IPS-11a (cell line): Measurements from ENCODE around the gene DRGX.

Experiments used
- H3K4me3 ChIP-seq: one replicate; pipeline ENCODE4 v1.5.1; 2013; ENCODE audit warnings: low read depth, low read length, control low read depth

DRGX gene

DNA sequence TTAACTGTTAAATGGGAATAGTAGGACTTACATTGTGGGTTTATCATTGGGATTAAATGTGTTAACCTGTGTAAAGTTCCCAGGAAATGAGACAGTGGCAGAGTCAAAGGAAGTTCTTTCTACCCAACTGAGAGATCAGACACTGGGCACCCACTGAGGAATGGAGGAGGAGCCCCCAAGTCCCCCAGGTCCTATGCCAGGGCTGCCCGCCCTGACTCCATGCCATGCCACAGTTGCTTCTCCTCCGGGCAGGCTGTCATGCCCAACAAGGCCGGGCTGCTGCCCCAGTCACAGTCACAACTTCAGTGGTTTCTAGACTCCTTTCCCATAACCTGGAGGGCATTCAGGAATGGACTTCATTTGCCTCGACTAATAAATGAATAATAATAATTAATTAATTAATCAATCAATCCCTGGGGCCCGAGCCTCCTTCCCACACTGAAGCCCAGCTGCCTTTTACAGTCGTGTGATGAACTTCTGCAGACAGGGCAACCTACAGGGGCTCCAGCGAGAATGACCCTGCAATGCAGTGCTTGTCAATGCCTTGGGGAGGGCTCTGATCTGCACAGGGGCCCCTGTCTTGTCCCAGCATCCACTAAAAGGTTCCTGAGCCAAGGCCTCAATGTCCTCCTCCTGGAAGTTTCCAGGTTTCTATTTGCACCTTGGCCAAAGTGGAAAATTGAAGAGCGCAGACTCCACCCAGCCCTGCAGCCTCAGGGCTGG is 32.4 kb downstream of the DRGX start:
- no peak overlapping the region for H3K4me3 ChIP-seq

DNA sequence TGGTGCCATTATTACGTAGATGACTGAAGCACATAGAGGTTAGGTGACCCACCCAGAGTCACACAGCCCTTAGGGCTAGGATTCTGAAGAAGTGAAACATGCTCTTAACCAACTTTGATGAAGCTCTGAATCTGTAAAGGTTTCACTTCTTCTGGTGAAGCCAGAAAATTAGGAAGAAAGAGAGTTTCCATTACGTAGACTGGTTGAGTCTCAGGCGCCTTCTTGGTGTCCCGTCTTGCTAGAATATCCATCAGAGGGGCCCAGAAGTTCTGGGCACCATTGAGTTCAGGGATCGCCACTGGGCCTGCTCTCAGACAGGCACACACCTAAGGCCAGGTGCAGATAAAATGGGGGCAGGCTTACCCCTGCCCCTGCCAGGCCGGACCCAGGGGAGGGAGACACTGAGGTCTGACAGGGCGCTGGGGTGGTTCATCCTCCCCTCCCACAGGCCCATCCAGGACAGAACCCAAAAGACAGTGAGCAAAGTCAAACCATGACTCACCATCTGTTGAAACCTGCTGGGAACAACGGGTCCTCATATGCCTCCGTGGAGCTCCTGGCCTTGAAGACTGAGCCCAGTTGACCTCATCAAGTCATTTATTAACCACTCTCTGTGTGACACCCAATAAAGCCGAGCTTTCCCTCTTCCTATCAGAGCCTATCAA is 33.2 kb downstream of the DRGX start:
- H3K4me3 ChIP-seq = no peak overlapping the region

DNA sequence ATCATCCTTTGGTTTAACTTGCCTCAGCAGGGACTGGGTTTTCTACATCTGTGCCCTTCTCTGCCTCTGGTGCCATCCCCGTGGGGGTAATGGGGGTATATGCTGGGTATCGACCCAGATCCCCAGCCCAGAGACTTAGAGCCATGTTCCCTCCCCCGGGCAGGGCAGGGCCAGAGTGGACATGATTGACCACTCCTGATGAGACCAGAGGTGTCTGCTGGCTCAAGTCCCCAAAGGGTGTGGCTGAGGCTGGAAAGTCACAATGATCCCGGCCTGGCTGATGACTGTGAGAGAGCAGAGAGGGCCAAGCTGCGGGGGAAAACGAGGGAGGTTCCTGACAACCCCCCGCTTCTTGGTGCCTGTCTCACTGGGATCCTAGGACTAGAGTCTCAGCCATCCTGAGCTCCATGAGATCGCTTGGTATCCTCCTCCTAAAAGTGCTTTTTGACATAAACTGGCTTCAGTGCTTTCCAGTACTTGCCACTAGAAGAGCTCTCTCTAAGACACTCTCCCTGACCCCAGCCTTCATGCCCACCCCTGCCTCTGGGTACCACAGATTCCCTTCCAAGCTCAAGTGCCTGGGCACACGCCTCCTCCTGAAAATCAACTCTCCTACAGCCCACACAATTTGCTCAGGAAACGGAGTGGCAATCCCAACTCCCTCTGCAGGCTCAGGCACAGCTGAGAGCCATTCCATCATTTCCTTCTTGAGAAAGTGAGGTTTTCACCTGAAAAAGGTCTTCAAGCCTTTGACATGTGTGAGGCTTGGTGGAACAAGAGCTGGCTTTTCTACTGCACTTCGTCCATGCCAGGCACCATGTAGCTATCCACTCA is 33.9 kb downstream of the DRGX start:
- H3K4me3 ChIP-seq = no peak overlapping the region

DNA sequence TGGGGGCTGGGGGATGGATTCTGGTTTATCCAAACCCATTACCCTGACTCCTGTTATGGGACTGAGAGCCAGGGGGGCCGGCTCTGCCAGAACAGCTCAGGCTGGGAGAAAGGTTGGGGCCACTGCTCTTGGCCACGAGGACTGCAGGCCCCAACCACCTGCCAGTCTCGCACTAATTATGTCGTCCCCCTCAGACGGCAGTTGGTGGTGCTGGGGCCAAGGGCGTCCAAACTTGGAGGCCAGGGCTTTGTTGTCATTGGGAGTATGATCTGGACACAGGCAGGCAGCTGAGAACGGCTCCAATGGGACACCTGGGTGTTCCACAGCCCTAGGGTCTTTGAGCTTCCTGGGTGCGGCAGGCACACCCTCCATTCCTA is 34.7 kb downstream of the DRGX start:
- H3K4me3 ChIP-seq = no peak overlapping the region

DNA sequence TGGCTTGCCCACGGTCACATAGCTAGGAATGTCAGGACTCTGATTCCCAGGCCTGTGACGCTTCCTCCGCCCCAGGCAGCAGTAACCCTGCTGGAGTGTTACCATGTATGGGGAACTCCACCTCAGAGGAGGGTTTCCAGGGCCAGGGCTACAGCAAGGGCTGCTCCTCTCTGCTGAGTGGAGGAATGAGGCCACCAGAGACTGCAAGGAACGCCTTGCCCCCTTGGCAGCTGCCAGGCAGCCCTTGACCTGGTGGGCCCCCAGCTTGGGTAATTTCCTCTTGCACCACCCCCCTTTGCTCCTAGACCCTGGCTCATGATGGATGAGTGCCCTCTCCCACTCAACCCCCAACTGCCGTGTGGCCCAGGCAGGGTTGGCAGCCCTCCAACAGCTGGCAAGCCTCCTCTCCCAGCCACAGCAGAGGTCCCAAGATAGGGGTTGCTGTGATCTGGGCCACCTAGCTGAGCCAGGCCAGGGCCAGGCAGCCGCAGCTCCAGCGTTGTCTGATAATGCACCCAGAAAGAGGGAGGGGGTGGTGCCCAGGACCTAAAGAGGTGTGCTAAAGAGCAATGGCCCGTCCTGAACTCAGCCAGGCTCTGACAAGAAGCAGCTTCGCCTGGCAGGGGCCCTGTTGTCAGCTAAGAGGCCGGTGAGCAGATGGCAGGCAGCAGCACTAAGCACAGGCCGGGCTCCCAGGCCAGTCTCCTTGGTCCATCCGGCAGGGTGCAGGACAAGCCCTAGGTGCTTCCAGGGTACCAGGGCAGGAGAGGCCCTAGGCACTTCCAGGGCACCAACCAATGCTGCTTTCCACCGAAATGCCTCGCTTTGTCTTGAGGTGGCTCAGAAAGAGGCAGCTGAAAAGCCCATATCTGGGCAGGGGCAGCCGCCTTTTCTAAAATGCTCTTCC is 35.4 kb downstream of the DRGX start:
- no peak overlapping the region for H3K4me3 ChIP-seq

DNA sequence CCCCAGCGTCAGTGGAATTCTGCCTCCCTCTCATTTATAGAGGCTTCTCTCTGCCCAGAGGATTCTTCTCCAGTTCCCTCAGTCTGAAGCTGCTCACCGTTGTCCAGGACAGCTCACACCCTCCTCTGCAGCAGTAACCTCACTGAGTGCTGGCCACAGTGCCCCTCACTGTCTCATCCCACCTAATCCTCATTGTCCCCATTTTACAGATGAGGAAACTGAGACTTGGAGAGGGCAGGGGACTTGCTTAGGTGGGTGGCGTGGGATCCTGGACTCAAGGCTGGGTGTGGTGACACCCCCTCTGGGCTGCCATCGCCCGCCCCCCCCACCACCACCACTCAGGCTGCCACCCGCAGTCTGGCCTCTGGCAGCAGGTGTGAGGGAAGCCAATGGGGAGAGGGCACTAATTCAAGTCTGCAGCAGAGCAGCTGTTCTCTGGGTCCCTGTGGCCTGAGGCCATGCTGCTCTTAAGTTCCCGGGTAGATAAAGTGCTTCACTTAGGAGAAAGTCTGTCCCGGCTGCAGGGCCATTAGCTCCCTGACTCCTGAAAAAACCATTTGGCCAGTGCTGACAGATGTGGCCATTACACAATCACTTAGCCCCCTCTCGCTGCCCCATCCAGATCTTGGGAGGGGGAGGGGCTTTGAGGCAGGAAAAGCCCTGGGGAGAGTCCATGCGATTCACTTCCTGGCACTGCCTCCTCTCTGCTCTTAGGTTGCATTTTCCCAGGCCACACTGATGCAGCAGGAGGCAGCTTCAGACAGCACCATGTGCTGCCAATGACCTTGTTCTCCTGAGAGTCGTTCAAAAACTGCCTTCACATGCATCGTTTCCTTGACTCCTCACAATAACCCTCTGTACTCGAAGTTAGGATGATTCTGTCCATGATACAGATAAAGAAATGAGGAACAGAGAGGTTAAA is 36.3 kb downstream of the DRGX start:
- H3K4me3 ChIP-seq = no peak overlapping the region

DNA sequence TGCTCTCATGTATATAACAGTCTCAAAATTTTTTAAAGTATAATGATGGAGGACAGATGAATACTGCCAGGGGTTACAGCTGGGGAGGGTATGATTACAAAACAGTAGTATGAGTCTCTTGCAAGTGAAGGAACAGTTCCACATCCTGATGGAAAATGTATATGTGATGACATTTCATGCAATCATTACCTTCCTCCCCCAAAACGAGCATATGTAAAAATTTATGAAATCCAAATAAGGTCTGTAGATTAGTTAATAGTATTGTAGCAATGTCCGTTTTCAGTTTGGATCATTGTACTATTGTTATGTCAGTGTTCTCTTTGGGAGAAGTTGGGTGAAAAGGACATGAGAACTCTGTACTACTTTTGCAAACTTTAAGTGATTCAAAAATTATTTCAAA is 38.0 kb downstream of the DRGX start:
- no peak overlapping the region for H3K4me3 ChIP-seq

DNA sequence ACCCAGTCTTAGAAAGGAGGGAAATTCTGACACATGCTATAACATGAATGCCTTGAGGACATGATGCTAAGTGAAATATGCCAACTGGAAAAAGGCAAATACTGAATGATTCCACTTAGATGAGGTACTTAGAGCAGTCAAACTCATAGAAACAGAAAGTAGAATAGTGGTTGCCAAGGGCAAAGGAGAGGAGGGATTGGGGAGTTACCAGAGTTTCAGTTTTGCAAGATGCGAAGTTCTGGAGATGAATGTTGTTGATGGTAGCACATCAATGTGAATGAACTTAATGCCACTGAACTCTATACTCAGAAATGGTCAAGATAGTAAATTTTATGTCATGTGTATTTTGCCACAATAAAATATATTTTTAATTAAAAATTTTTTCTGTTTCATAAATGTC is 38.9 kb downstream of the DRGX start:
- H3K4me3 ChIP-seq = no peak overlapping the region

DNA sequence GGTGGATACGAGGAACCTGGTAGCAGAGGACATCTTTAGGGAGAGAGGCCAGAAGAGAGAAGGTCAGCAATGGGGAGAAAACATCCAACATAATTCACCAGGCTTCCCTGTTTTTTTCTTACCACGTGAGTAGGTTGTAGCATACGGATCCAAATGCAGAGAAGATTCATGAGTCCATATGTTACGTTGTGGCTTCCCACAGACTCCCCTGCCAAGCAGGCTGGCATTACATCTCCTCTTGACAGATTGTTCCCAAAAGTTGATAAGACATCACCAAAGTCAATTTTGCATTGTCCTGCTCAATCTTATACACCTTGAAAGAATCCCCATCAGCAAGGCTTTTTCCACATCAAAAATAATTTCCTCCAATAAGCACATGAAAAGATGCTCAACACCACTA is 39.7 kb downstream of the DRGX start:
- H3K4me3 ChIP-seq = no peak overlapping the region

DNA sequence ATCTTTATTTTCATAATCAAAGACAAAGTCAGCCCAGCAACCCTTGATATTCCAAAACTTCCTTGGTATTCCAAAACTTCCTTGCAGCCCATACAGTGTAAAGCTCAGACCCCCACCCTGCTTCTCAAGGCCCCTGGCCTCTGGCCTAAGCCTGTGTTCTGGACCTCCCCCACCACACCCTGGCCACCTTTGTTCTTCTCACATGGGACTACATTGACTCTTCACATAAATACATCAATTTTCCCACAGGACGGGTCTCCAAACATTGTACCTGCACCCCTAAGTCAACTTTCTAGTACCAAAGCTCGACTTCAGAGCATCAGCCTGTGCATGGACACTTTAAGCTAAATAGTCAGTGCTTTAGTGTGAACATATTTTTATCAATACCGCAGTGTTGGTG is 40.7 kb downstream of the DRGX start:
- H3K4me3 ChIP-seq = no peak overlapping the region

DNA sequence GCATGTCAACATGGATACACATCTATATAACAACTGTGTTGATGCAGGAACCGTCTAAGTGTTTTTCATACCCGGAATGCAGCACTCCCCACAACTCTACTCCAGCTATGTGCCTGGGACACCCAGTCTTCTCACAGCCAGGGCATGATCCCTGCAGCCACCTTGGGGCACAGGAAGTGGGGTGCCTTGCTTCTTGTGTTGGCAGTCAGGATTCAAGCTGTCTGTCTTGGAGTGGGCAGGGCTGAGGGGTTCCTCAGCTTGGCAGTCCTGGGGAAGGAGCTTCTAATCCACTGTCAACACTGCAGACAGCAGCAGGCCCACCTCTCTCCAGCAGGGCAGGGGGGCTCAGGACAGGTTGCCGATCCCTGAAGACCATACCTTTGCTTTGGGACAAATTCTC is 41.3 kb downstream of the DRGX start:
- no peak overlapping the region for H3K4me3 ChIP-seq

DNA sequence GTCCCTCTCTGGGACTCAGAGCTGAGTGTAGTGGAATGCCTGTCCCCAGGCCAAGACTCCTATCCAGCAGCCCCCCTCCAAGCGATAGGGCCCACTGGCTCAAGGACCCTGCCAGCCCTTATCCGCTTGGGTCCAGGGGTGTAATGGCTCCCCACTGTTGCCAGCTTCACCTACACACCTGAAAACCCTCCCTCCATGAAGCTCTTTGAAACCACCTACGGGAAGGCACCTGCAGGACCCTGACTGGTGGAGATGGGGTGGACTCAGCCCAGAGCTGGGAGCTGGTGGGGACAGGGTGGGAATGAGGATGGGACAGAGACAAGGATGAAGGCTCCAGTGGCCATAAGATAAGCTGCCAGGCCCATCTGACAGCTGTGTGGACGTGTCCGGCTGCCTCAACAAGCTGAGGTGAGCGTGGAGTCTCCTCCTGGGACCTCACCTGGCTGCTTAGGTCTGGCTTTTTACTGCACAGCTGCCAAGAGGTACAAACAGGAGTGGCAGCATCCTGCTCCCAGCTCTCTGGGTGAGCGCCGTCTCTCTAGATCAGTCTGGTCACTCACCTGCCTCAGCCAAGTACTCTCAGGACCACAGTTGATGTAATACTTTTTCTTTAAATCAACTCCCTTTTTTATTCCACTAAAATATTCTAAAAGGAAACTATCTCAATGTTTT is 41.9 kb downstream of the DRGX start:
- H3K4me3 ChIP-seq = no peak overlapping the region

DNA sequence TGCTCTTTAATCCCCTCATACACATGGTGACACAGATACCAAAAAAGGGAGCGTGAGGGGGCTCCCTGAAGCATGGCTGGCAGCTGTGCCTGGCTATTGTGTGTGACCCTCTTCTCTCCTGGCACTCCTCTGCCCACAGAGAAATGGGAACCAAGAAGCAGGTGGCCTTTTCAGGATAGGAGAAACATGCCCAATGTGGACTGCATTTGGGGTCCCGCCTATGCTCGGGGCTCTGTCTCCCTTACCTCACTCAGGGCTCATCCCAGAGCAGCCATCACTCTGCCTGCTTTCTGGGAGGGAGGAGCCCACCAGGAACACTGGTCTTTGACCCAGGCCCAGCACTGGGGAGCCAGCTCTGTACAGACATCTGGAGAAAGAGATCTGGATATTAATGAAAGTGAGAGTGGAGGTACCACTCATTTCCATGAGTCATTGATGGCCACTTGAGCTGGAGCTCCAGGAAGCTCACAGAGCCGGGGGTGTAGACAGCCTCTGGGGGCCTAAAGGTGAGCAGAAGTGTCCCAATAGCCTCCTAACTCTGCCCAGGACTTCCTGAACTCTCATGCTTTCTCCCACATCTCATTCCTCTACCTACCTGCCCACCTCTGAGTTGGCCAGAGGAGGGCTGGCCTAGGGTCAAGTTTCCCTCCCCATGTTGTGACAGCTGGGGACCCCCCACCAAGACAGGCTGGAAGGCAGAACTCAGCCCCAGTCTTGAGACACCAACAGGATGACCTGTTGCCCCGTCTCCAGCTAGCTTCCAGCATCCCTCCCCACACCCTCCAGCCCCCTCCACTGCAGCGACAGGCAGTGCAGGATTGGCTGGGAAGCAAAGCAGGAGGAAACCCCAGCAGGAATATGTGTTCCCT is 42.6 kb downstream of the DRGX start:
- no peak overlapping the region for H3K4me3 ChIP-seq

DNA sequence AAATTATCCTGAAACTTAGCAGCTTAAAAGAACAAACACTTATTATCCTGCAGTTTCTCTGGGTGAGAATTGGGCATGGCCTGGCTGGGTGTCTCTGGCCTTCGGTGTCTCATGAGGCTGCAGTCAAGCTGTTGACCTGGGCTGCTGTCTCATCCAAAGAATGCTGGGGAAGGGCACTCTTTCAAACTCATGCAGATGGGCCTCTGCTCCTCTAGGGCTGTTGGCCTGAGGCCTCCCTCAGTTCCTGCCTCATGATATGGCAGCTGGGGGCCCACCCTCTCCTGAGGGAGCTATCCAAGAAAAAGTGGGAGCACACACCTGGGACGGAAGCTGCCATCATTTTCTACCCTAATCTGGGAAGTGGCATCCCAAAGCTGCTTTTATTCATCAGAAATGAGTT is 43.6 kb downstream of the DRGX start:
- H3K4me3 ChIP-seq = no peak overlapping the region

DNA sequence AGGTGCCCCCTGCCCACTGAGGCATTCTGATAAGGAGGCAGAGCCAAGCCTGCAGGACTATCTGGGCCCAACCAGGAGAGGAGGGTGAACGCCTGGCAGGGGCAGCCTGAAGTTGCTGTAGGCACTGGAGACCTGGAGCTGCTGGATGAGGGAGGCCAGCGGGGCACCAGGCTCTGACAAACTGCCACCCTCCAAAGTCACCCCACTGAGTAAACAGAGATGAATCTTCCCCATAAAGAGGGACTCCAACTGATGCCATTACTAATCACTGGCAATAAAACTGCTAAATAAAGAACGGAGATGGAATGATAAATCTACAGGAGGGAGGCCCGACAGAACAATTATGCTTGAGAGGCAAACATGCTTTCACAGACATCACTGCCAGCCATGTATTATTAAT is 44.2 kb downstream of the DRGX start:
- no peak overlapping the region for H3K4me3 ChIP-seq

DNA sequence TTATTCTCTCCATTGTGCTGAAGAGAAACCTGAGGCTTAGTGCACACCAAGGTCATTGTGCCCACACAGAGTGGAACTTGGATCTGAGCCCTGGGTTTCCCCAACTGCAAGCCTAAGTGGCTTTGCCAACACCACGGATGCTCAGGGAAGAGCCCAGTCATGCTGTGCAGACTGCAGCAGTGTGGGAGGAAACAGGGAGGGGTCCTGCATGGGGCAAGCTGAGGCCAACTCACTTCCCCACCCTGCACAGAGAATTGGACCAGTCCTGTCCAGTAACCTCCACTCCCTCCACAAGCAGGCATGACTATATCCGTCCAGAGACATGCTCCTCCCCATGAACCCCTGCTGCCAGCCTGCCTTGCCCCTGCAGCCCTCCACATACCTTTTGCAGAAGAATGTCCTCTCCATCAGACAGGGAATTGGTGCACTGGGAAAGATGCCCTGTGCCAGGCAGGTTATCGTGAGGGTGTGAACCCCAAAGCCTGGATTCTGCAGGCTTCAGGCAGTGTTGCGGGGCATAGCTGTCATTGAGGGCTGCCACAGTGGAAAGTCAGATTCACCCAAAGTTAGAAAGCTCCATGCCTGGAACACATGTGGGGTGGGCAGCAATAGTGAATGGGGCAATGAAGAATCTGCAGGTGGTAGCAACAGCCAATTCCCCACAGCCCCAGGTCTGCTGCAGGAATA is 44.9 kb downstream of the DRGX start:
- H3K4me3 ChIP-seq = no peak overlapping the region

DNA sequence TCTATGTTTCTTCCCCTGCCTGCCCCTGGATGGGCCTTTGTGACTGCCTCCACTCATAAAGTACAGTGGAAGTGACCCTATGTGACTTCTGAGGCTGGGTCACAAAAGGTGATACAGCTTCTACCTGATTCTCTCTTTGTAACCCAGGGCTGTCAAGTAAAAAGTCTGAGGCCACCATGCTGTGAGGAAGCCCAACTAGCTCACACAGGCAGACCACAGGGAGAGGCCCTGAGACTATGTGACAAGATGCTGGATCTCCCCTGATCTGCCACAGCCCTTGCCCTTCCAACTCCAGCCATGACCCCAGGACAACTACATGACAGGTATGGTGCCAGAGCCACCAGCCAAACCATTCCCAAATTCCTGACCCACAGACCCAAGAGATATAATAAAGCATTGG is 45.8 kb downstream of the DRGX start:
- no peak overlapping the region for H3K4me3 ChIP-seq

DNA sequence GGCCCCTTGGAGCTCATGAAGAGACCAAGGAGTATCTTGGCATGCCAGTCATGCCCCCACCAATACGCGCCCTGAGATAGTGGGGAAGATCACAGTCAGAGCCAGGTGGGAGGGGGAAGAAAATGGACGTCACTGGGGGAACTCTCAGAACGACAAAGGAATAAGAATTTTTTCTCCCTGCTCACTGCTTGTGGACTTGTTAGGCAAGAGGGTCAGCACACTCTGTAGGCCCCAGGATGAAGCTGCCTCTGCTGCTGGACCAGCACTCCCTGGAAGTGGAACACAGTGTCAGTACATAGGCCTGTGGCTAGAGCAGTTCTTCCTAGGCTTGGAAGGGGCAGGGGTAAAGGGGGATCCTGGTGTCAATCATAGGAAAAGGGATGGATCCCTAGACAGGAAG is 46.5 kb downstream of the DRGX start:
- no peak overlapping the region for H3K4me3 ChIP-seq
